ENCODE measurements around the gene RSRC1.

The RSRC1 gene

GRCh38 chr3:158418035-158418434 lies 308.1 kb downstream of the RSRC1 start:
- DNase-seq = no peak

GRCh38 chr3:158419820-158420653 lies 310.1 kb downstream of the RSRC1 start:
- no peak for DNase-seq

- no peak for DNase-seq
These were observed 310.9 kb downstream of the RSRC1 start for GRCh38 chr3:158420654-158421396.

GRCh38 chr3:158430448-158430847 lies 320.6 kb downstream of the RSRC1 start:
- DNase-seq = no peak

- no peak for DNase-seq
These were observed 321.1 kb downstream of the RSRC1 start for GRCh38 chr3:158430968-158431367.

GRCh38 chr3:158431829-158432228 lies 321.9 kb downstream of the RSRC1 start:
- no peak for DNase-seq

- peak; percentile 35 for DNase-seq
These were observed 324.6 kb downstream of the RSRC1 start for GRCh38 chr3:158434412-158435038.

- no peak for DNase-seq
These were observed 333.7 kb downstream of the RSRC1 start for GRCh38 chr3:158443632-158444031.

GRCh38 chr3:158447408-158447807 lies 337.5 kb downstream of the RSRC1 start:
- DNase-seq = no peak

GRCh38 chr3:158451405-158452055 lies 341.6 kb downstream of the RSRC1 start:
- DNase-seq = peak; percentile 30

- DNase-seq = no peak
These were observed 342.4 kb downstream of the RSRC1 start for GRCh38 chr3:158452334-158452733.

- DNase-seq = no peak
These were observed 343.1 kb downstream of the RSRC1 start for GRCh38 chr3:158453004-158453403.

- DNase-seq = no peak
These were observed 344.0 kb downstream of the RSRC1 start for GRCh38 chr3:158453865-158454264.

GRCh38 chr3:158455406-158455805 lies 345.5 kb downstream of the RSRC1 start:
- no peak for DNase-seq

- DNase-seq = no peak
These were observed 346.2 kb downstream of the RSRC1 start for GRCh38 chr3:158456114-158456513.

GRCh38 chr3:158458464-158458863 lies 348.6 kb downstream of the RSRC1 start:
- DNase-seq = no peak

GRCh38 chr3:158460926-158461325 lies 351.0 kb downstream of the RSRC1 start:
- peak; percentile 52 for DNase-seq

GRCh38 chr3:158463556-158463955 lies 353.7 kb downstream of the RSRC1 start:
- no peak for DNase-seq

- no peak for DNase-seq
These were observed 355.2 kb downstream of the RSRC1 start for GRCh38 chr3:158465074-158465473.

GRCh38 chr3:158470944-158471638 lies 361.2 kb downstream of the RSRC1 start:
- DNase-seq = no peak

- no peak for DNase-seq
These were observed 361.9 kb downstream of the RSRC1 start for GRCh38 chr3:158471639-158472294.

- DNase-seq = no peak
These were observed 369.2 kb downstream of the RSRC1 start for GRCh38 chr3:158479051-158479450.
